ENCODE results near the gene DIRAS1.

DNA sequence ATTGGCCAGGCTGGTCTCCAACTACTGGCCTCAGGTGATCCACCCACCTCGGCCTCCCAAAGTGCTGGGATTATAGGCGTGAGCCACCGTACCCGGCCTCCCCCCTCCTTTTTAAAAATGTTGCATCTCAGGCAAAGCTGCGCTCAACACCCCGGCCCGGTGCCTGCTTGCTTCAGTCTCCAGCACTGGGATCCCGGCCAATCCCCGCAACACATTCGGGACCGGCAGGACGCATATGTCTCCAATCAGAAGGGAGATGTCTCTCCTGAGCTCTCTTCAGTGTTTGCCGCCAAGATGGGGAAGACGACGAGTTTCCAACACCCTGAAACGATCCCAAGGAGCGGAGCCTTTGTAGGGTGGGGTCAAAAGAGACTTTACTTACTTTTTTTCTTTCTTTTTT, 34.8 kb downstream of the DIRAS1 start:
- TF ChIP-seq CTCF (IDR thresholded peaks at IDR 0.05) (no peak), SIN3A (IDR thresholded peaks at IDR 0.05; ENCODE audit: borderline replicate concordance, insufficient read depth, low read depth, low read length) (no peak)
- TF ChIP-seq, protein P1, sequence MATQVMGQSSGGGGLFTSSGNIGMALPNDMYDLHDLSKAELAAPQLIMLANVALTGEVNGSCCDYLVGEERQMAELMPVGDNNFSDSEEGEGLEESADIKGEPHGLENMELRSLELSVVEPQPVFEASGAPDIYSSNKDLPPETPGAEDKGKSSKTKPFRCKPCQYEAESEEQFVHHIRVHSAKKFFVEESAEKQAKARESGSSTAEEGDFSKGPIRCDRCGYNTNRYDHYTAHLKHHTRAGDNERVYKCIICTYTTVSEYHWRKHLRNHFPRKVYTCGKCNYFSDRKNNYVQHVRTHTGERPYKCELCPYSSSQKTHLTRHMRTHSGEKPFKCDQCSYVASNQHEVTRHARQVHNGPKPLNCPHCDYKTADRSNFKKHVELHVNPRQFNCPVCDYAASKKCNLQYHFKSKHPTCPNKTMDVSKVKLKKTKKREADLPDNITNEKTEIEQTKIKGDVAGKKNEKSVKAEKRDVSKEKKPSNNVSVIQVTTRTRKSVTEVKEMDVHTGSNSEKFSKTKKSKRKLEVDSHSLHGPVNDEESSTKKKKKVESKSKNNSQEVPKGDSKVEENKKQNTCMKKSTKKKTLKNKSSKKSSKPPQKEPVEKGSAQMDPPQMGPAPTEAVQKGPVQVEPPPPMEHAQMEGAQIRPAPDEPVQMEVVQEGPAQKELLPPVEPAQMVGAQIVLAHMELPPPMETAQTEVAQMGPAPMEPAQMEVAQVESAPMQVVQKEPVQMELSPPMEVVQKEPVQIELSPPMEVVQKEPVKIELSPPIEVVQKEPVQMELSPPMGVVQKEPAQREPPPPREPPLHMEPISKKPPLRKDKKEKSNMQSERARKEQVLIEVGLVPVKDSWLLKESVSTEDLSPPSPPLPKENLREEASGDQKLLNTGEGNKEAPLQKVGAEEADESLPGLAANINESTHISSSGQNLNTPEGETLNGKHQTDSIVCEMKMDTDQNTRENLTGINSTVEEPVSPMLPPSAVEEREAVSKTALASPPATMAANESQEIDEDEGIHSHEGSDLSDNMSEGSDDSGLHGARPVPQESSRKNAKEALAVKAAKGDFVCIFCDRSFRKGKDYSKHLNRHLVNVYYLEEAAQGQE (IDR thresholded peaks at IDR 0.05; ENCODE audit: insufficient read depth in 1 of 2, low read depth in 2 of 2, low read length in 1 of 2): no peak

Data from Panc1 (cell line).